Endodermal cell (in vitro differentiated cells): Measurements from ENCODE around the gene PLRG1. TPM values are rescaled to one million over a fixed set of nuclear protein-coding genes. Genes with fewer than 3 reads are reported as not detected.

Experiments used
- DNase-seq: peaks from one replicate; pipeline ENCODE4 v3.0.0-alpha.2; 2017
- H3K27ac ChIP-seq: 2 replicates; pipeline ENCODE4 v1.5.1; 2013; ENCODE audit warnings: mild to moderate bottlenecking, low read depth, low read length, moderate library complexity
- H3K27me3 ChIP-seq: 2 replicates; pipeline ENCODE4 v1.6.1; 2013; ENCODE audit warnings: mild to moderate bottlenecking, low read length, moderate library complexity; ENCODE audit not compliant: insufficient read depth, control insufficient read depth, poor library complexity, severe bottlenecking
- H3K36me3 ChIP-seq: 2 replicates; pipeline ENCODE4 v1.7.0; 2013; ENCODE audit warnings: mild to moderate bottlenecking, low read length, moderate library complexity; ENCODE audit not compliant: control insufficient read depth, insufficient read depth
- H3K4me1 ChIP-seq: one replicate; pipeline ENCODE4 v1.7.0; 2013; ENCODE audit warnings: low read length; ENCODE audit not compliant: control insufficient read depth, insufficient read depth
- H3K4me3 ChIP-seq: 2 replicates; pipeline ENCODE4 v1.5.1; 2013; ENCODE audit warnings: mild to moderate bottlenecking, low read length, moderate library complexity
- H3K9ac ChIP-seq: 2 replicates; pipeline ENCODE4 v1.6.1; 2013; ENCODE audit warnings: mild to moderate bottlenecking, low read length, moderate library complexity; ENCODE audit not compliant: poor library complexity, severe bottlenecking; ENCODE audit errors: extremely low read depth
- H3K9me3 ChIP-seq: 2 replicates; pipeline ENCODE4 v1.6.1; 2013; ENCODE audit warnings: mild to moderate bottlenecking, low read length, moderate library complexity; ENCODE audit not compliant: control insufficient read depth
- H3K27ac Mint-ChIP-seq: 2 replicates; pipeline ENCODE4 v1.8.0; 2020; ENCODE audit warnings: mixed read lengths
- H3K27me3 Mint-ChIP-seq: 2 replicates; pipeline ENCODE4 v1.8.0; 2021; ENCODE audit warnings: mild to moderate bottlenecking, mixed read lengths; ENCODE audit not compliant: insufficient read depth
- H3K36me3 Mint-ChIP-seq: 2 replicates; pipeline ENCODE4 v1.8.0; 2020; ENCODE audit warnings: low read depth, mixed read lengths
- H3K4me1 Mint-ChIP-seq: 2 replicates; pipeline ENCODE4 v1.8.0; 2020; ENCODE audit warnings: mixed read lengths
- H3K4me3 Mint-ChIP-seq: 2 replicates; pipeline ENCODE4 v1.8.0; 2020; ENCODE audit warnings: mild to moderate bottlenecking, moderate library complexity, mixed read lengths
- H3K9me3 Mint-ChIP-seq: 2 replicates; pipeline ENCODE4 v1.8.0; 2020; ENCODE audit warnings: mild to moderate bottlenecking, mixed read lengths
- WGBS, 2 experiments: methylation state at CpG; one replicate each; pipeline versions ENCODE4 v1.1.5 to v1.1.7; 2013; ENCODE audit warnings: missing lambda C conversion rate in 2 of 2, mixed read lengths in 1 of 2; ENCODE audit not compliant: insufficient coverage in 1 of 2, insufficient read length in 1 of 2; 5-methylcytosine and 5-hydroxymethylcytosine counted together
- total RNA-seq, 2 donors: library from RNA; stranded (reverse); fragmentation: NEBNext Ultra II Directional in 1 of 2; extraction: Animal tissue kit (Norgen Biotek cat#: 25700) in 1 of 2; gene quantifications; 2 replicates in 1 of 2; 3 replicates in 1 of 2; pipeline ENCODE4 v1.2.1, GENCODE V29; 2021
- TF ChIP-seq, protein P1 (sequence below): fragments of 200-600 bp; sonication (generic); conservative IDR thresholded peaks from 2 replicates; pipeline ENCODE4 v1.5.0; 2021; ENCODE audit warnings: antibody characterized with exemption, mild to moderate bottlenecking

Gene PLRG1
- total RNA-seq, 2 donors from 2014 or later: 132 to 235 TPM

DNA sequence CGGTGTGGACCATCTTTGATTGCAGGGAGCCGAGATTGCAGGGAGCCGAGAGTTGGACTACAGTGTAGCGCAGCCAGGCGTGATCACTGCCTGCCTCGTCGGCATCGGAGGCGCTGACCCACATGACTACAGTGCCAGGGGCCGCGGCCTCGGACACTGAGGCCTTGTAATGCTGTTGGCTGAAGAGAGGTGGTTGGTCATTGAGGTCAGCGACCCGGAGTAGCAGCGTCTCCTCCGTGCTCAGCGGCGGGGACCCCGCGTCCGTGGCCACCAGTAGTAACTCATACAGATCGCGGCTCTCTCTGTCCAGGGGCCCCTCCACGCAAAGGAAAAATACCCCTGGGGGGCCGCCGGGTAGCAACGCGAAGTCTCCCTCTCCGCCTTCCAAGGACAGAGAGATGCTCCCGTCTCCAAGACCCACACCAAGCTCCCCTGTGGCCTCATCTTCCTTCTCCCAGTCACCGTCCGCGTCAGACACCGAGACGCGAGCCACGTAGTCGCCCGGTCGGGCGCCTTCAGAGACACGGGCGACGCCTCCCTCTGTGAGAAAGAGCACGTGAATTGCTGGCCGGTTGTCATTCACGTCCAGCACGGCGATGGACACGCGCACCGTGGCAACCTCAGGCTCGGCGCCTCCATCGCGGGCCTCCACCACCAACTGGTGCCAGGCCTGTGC lies 60.5 kb downstream of the PLRG1 start:
- no peak overlapping the region for H3K9ac ChIP-seq
- no peak overlapping the region for H3K4me3 Mint-ChIP-seq
- TF ChIP-seq, protein P1, sequence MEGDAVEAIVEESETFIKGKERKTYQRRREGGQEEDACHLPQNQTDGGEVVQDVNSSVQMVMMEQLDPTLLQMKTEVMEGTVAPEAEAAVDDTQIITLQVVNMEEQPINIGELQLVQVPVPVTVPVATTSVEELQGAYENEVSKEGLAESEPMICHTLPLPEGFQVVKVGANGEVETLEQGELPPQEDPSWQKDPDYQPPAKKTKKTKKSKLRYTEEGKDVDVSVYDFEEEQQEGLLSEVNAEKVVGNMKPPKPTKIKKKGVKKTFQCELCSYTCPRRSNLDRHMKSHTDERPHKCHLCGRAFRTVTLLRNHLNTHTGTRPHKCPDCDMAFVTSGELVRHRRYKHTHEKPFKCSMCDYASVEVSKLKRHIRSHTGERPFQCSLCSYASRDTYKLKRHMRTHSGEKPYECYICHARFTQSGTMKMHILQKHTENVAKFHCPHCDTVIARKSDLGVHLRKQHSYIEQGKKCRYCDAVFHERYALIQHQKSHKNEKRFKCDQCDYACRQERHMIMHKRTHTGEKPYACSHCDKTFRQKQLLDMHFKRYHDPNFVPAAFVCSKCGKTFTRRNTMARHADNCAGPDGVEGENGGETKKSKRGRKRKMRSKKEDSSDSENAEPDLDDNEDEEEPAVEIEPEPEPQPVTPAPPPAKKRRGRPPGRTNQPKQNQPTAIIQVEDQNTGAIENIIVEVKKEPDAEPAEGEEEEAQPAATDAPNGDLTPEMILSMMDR: no peak
- no peaks in the 10 kb centered on the region for H3K36me3 Mint-ChIP-seq
- H3K27me3 ChIP-seq: peaks cover 100% of the 10 kb centered on the region
- H3K27me3 Mint-ChIP-seq: peaks cover 13% of the 10 kb centered on the region
- H3K27ac Mint-ChIP-seq: no peak overlapping the region
- H3K36me3 ChIP-seq: no peaks in the 10 kb centered on the region
- no peaks in the 10 kb centered on the region for H3K9me3 ChIP-seq
- peaks cover 4% of the 10 kb centered on the region for H3K9me3 Mint-ChIP-seq
- peak; percentile 50 for DNase-seq
- no peaks in the 10 kb centered on the region for H3K4me1 ChIP-seq
- peaks cover 6% of the 10 kb centered on the region for H3K4me1 Mint-ChIP-seq
- H3K4me3 ChIP-seq: no peak overlapping the region
- H3K27ac ChIP-seq: no peak overlapping the region
- 92 to 93% methylated on average over 25 to 56 of the region's 56 CpGs for WGBS, 2 experiments

DNA sequence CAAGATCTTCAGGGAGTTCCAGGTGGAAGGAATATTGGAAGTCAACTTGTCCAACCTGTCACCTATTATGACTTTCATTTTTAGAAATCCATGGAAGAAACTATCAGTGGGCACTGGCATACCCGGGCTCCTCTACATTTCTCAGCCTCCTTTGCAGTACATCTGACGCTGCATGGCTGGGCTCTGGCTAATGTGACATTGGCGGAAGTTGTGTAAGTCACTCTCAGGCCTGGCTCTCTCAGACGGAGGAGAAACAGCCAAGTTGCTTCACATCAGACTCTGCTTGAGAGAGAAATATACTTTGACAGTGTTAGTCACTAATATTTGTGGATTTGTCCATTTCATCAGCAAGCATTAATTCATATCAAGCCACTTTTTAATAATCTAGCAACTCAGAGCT lies 63.1 kb downstream of the PLRG1 start:
- H3K4me3 ChIP-seq: no peak overlapping the region
- H3K36me3 ChIP-seq: no peaks in the 10 kb centered on the region
- H3K27me3 ChIP-seq: peaks cover 93% of the 10 kb centered on the region
- TF ChIP-seq, protein P1: no peak
- H3K4me1 ChIP-seq: no peaks in the 10 kb centered on the region
- no peak overlapping the region for H3K9ac ChIP-seq
- Mint-ChIP-seq H3K4me3 (no peak overlapping the region), H3K36me3 (no peaks in the 10 kb centered on the region), H3K27ac (no peak overlapping the region), H3K9me3 (peaks cover 4% of the 10 kb centered on the region), H3K27me3 (no peaks in the 10 kb centered on the region), H3K4me1 (peaks cover 2% of the 10 kb centered on the region)
- H3K9me3 ChIP-seq: no peaks in the 10 kb centered on the region
- 94 to 100% methylated on average over 3 to 4 of the region's 4 CpGs for WGBS, 2 experiments
- no peak overlapping the region for H3K27ac ChIP-seq
- DNase-seq: no peak

DNA sequence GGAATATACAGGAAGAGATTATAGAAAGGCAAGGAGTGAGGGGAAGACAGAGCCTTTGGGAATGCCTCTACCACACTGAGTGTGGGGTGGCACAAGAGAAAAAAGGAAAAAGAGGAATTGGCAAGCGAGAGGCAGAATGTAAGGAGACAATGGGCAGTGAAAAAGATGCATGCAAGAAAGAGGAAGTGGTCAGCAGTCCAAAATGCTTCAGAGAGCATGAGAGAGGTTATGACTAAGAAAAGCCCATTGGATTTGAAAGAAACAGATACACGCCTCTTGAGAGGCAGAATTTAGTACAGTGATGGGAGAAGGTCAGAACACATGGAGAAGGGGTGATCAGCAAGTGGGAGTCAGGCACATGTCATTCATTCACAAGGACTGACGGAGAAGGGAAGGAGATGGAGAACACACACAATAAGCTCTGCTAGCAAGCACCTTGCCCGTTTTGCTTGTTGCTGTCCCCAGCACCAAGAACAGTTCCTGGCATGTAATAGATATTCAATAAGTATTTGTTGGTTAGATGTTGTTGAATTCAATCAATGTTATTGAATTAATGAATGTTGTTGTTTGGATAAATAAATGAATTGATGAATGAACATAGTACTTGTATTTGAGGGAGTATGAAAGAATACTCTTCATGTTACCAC lies 65.0 kb downstream of the PLRG1 start:
- Mint-ChIP-seq H3K36me3 (no peaks in the 10 kb centered on the region), H3K4me3 (no peak overlapping the region), H3K4me1 (no peaks in the 10 kb centered on the region), H3K9me3 (peaks cover 4% of the 10 kb centered on the region), H3K27ac (no peak overlapping the region), H3K27me3 (no peaks in the 10 kb centered on the region)
- Histone ChIP-seq H3K36me3 (no peaks in the 10 kb centered on the region), H3K4me3 (no peak overlapping the region), H3K27ac (no peak overlapping the region), H3K27me3 (peaks cover 81% of the 10 kb centered on the region), H3K4me1 (no peaks in the 10 kb centered on the region), H3K9ac (no peak overlapping the region), H3K9me3 (no peaks in the 10 kb centered on the region)
- WGBS, 2 experiments: 61 to 64% methylated on average over 3 to 4 of the region's 4 CpGs
- TF ChIP-seq, protein P1: no peak
- DNase-seq: no peak

Other genes starting within 250 kb of the PLRG1 start
- gene DCHS2, start 58.6 kb downstream of the PLRG1 start, total RNA-seq: under 1 TPM; 0.13 to 0.24 TPM
- under 1 TPM in 1 of 2 donors, not detected in 1; 0.55 TPM for gene FGB, start 12.6 kb upstream of the PLRG1 start, total RNA-seq
- 1 to 10 TPM; 3.1 to 3.7 TPM for gene FGA, start 40.3 kb upstream of the PLRG1 start, total RNA-seq
- under 1 TPM in 1 of 2 donors, not detected in 1; 0.89 TPM for gene FGG, start 62.3 kb upstream of the PLRG1 start, total RNA-seq
- 10 to 100 TPM in 1 of 2 donors, 1 to 10 TPM in 1; 6.2 to 20.6 TPM for gene LRAT, start 193.6 kb upstream of the PLRG1 start, total RNA-seq
- 1 to 10 TPM in 1 of 2 donors, under 1 TPM in 1; 0.49 to 1.1 TPM for gene RBM46, start 230.9 kb upstream of the PLRG1 start, total RNA-seq